Fibroblast of the aortic adventitia (primary cell): Measurements from ENCODE around the gene PHTF1. TPM values are rescaled to one million over a fixed set of nuclear protein-coding genes. Genes with fewer than 3 reads are reported as not detected.

Experiments used
- DNase-seq: peaks from one replicate; pipeline ENCODE4 v3.0.0-alpha.2; 2010; ENCODE audit warnings: low read depth
- H3K4me3 ChIP-seq: 2 replicates; pipeline ENCODE4 v1.5.1; 2011; ENCODE audit warnings: low read depth, mild to moderate bottlenecking, control low read depth, low read length, moderate library complexity
- CTCF ChIP-seq: IDR thresholded peaks from 2 replicates; pipeline ENCODE4 v1.5.1; 2011; ENCODE audit warnings: mild to moderate bottlenecking, low read length, control low read depth, inconsistent platforms; ENCODE audit not compliant: insufficient read depth
- total RNA-seq: library from RNA; depleted of rRNA; stranded (reverse); fragments of >200 nt; gene quantifications from 2 replicates; pipeline ENCODE4 v1.2.3, GENCODE V29; 2012; ENCODE audit warnings: low replicate concordance

The PHTF1 gene
- total RNA-seq, 1 donor, result 36.3 TPM

DNA sequence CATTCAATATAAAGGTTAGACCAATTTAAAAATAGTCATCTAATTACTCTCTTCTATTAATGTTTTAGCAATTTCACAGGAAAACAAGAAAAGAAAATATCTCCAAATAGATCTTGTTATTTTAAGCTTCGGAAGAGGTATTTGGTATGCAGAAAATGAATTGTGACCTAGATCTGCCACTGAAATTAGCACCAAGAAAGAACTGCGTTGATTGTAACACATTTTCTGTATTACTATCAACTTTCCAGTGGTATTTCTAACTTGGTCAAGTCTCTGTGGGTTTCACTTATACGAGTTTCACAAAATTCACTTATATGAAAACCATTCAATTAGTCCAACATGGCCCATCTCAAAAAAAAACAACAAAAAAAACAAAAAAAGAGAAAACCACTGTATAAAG lies 41.2 kb upstream of the PHTF1 start:
- H3K4me3 ChIP-seq, result no peak overlapping the region
- no peak for TF ChIP-seq CTCF
- DNase-seq, result no peak

DNA sequence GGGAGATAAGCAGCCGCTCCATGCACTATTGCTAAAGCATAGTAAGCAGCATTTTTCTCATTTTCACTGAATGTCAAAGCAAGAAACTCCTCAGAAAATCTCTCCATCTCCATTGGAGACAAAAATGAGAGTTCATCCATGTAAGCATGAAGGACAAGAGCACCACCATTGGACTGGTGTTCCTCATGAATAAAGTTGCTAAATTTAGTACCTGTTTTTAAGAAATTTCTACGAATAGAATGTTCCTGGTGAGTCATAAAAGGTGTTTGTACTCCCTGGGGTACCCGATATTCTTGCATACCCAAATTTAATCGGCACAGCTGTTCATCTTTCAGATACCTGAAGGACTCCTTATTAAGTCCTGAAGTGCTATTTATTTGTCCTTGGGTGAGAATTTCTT lies 38.2 kb upstream of the PHTF1 start:
- H3K4me3 ChIP-seq, result no peak overlapping the region
- TF ChIP-seq CTCF, result no peak
- no peak for DNase-seq

- DNase-seq, result no peak
- no peak for TF ChIP-seq CTCF
- H3K4me3 ChIP-seq, result no peak overlapping the region
Observed at GRCh38 chr1:113793878-113794834, 34.9 kb upstream of the PHTF1 start.

- no peak for TF ChIP-seq CTCF
- peak; percentile 73 for DNase-seq
- no peak overlapping the region for H3K4me3 ChIP-seq
Observed at GRCh38 chr1:113792986-113793385, 33.7 kb upstream of the PHTF1 start.

- no peak for TF ChIP-seq CTCF
- no peak overlapping the region for H3K4me3 ChIP-seq
- no peak for DNase-seq
Observed at GRCh38 chr1:113792471-113792870, 33.2 kb upstream of the PHTF1 start.

GRCh38 chr1:113788802-113789201 lies 29.5 kb upstream of the PHTF1 start:
- no peak for TF ChIP-seq CTCF
- no peak overlapping the region for H3K4me3 ChIP-seq
- DNase-seq, result no peak
